Skeletal muscle tissue (tissue), 4 donors: ENCODE data around the gene ARID2. TPM values are rescaled to one million over a fixed set of nuclear protein-coding genes. Genes with fewer than 3 reads are reported as not detected.

ENCODE experiments used
- H3K27ac ChIP-seq: one replicate; pipeline ENCODE4 v1.7.0; 2013; ENCODE audit warnings: mild to moderate bottlenecking, low read depth, low read length, inconsistent platforms
- H3K27me3 ChIP-seq, 3 donors: one replicate each; pipeline ENCODE4 v1.7.0; 2013; ENCODE audit warnings: low read length in 3 of 3; ENCODE audit not compliant: control insufficient read depth in 3 of 3, insufficient read depth in 3 of 3
- H3K36me3 ChIP-seq, 3 donors: one replicate each; pipeline ENCODE4 v1.7.0; 2013; ENCODE audit warnings: low read length in 3 of 3; ENCODE audit not compliant: control insufficient read depth in 3 of 3, insufficient read depth in 3 of 3
- H3K4me1 ChIP-seq, 3 donors: one replicate each; pipeline ENCODE4 v1.7.0; 2013; ENCODE audit warnings: low read length in 3 of 3, mild to moderate bottlenecking in 3 of 3; ENCODE audit not compliant: control insufficient read depth in 3 of 3, insufficient read depth in 3 of 3
- H3K4me3 ChIP-seq, 3 donors: one replicate each; pipeline ENCODE4 v1.7.0; 2013; ENCODE audit warnings: low read length in 3 of 3
- H3K9ac ChIP-seq, 3 donors: one replicate each; pipeline ENCODE4 v1.7.0; 2013; ENCODE audit warnings: low read length in 3 of 3, mild to moderate bottlenecking in 3 of 3, moderate library complexity in 2 of 3, low read depth in 1 of 3
- H3K9me3 ChIP-seq, 3 donors: one replicate each; pipeline ENCODE4 v1.7.0; 2013; ENCODE audit warnings: low read length in 3 of 3; ENCODE audit not compliant: control insufficient read depth in 3 of 3
- total RNA-seq: library from RNA; depleted of rRNA; stranded (reverse); fragments of >200 nt; gene quantifications from one replicate; pipeline ENCODE4 v1.2.3, GENCODE V29; 2014
- donor health status: Osteomylitis.

The ARID2 gene
- total RNA-seq, 1 donor from 2014 or later, result 43.3 TPM

- Histone ChIP-seq H3K4me1 (peaks cover 0 to 2% (median 0%) of the 10 kb centered on the region in 3 donors), H3K27ac (no peak overlapping the region), H3K4me3 (no peak overlapping the region), H3K9ac (no peak overlapping the region), H3K9me3 (no peaks in the 10 kb centered on the region), H3K27me3 (no peaks in the 10 kb centered on the region), H3K36me3 (peaks cover 0 to 22% (median 20%) of the 10 kb centered on the region in 3 donors)
Measured at GRCh38 chr12:45877069-45877468, 147.6 kb downstream of the ARID2 start.

- Histone ChIP-seq H3K36me3 (peaks cover 0 to 16% (median 13%) of the 10 kb centered on the region in 3 donors), H3K27me3 (no peaks in the 10 kb centered on the region), H3K4me1 (peaks cover 0 to 2% (median 0%) of the 10 kb centered on the region in 3 donors), H3K27ac (no peak overlapping the region), H3K9me3 (no peaks in the 10 kb centered on the region), H3K9ac (no peak overlapping the region), H3K4me3 (no peak overlapping the region)
Measured at GRCh38 chr12:45878630-45879255, 149.2 kb downstream of the ARID2 start.

- Histone ChIP-seq H3K36me3 (peaks cover 0 to 11% (median 10%) of the 10 kb centered on the region in 3 donors), H3K4me1 (peaks cover 0 to 2% (median 0%) of the 10 kb centered on the region in 3 donors), H3K9ac (no peak overlapping the region), H3K27ac (no peak overlapping the region), H3K4me3 (no peak overlapping the region), H3K9me3 (no peaks in the 10 kb centered on the region), H3K27me3 (no peaks in the 10 kb centered on the region)
Measured at GRCh38 chr12:45879363-45879895, 149.9 kb downstream of the ARID2 start.

- H3K4me3 ChIP-seq, result no peak overlapping the region
- no peak overlapping the region for H3K27ac ChIP-seq
- H3K27me3 ChIP-seq, result no peaks in the 10 kb centered on the region
- H3K9ac ChIP-seq, result no peak overlapping the region
- H3K36me3 ChIP-seq, result peaks cover 0 to 2% (median 0%) of the 10 kb centered on the region in 3 donors
- H3K9me3 ChIP-seq, result no peaks in the 10 kb centered on the region
- peaks cover 0 to 2% (median 0%) of the 10 kb centered on the region in 3 donors for H3K4me1 ChIP-seq
Measured at GRCh38 chr12:45880533-45880932, 151.0 kb downstream of the ARID2 start.

GRCh38 chr12:45883187-45883586, 153.7 kb downstream of the ARID2 start:
- H3K4me3 ChIP-seq, result no peak overlapping the region
- no peaks in the 10 kb centered on the region for H3K27me3 ChIP-seq
- no peak overlapping the region for H3K9ac ChIP-seq
- peaks cover 0 to 2% (median 0%) of the 10 kb centered on the region in 3 donors for H3K4me1 ChIP-seq
- H3K9me3 ChIP-seq, result no peaks in the 10 kb centered on the region
- H3K27ac ChIP-seq, result no peak overlapping the region
- peaks cover 0 to 8% (median 0%) of the 10 kb centered on the region in 3 donors for H3K36me3 ChIP-seq

- no peak overlapping the region for H3K9ac ChIP-seq
- no peak overlapping the region for H3K4me3 ChIP-seq
- H3K9me3 ChIP-seq, result no peaks in the 10 kb centered on the region
- no peak overlapping the region for H3K27ac ChIP-seq
- no peaks in the 10 kb centered on the region for H3K27me3 ChIP-seq
- H3K4me1 ChIP-seq, result no peaks in the 10 kb centered on the region
- peaks cover 0 to 9% (median under 1%) of the 10 kb centered on the region in 3 donors for H3K36me3 ChIP-seq
Measured at GRCh38 chr12:45886685-45887084, 157.2 kb downstream of the ARID2 start.

GRCh38 chr12:45887544-45887943, 158.0 kb downstream of the ARID2 start:
- no peak overlapping the region for H3K9ac ChIP-seq
- H3K4me3 ChIP-seq, result no peak overlapping the region
- H3K27ac ChIP-seq, result no peak overlapping the region
- H3K9me3 ChIP-seq, result no peaks in the 10 kb centered on the region
- H3K36me3 ChIP-seq, result peaks cover 0 to 13% (median 6%) of the 10 kb centered on the region in 3 donors
- no peaks in the 10 kb centered on the region for H3K27me3 ChIP-seq
- H3K4me1 ChIP-seq, result no peaks in the 10 kb centered on the region

GRCh38 chr12:45890276-45890675, 160.8 kb downstream of the ARID2 start:
- no peaks in the 10 kb centered on the region for H3K9me3 ChIP-seq
- H3K36me3 ChIP-seq, result peaks cover 5 to 32% (median 21%) of the 10 kb centered on the region in 3 donors

GRCh38 chr12:45893240-45893639, 163.7 kb downstream of the ARID2 start:
- H3K4me3 ChIP-seq, result no peak overlapping the region
- H3K36me3 ChIP-seq, result peaks cover 12 to 39% (median 34%) of the 10 kb centered on the region in 3 donors
- H3K9me3 ChIP-seq, result no peaks in the 10 kb centered on the region
- H3K9ac ChIP-seq, result no peak overlapping the region
- H3K27me3 ChIP-seq, result no peaks in the 10 kb centered on the region
- no peak overlapping the region for H3K27ac ChIP-seq
- no peaks in the 10 kb centered on the region for H3K4me1 ChIP-seq

More at GRCh38 chr12:45890276-45890675, 160.8 kb downstream of the ARID2 start:
- H3K9ac ChIP-seq, result no peak overlapping the region
- H3K27me3 ChIP-seq, result no peaks in the 10 kb centered on the region
- H3K4me1 ChIP-seq, result no peaks in the 10 kb centered on the region
- no peak overlapping the region for H3K27ac ChIP-seq
- no peak overlapping the region for H3K4me3 ChIP-seq

GRCh38 chr12:45895961-45896360, 166.5 kb downstream of the ARID2 start:
- Histone ChIP-seq H3K27ac (no peak overlapping the region), H3K27me3 (no peaks in the 10 kb centered on the region), H3K36me3 (peaks cover 12 to 41% (median 34%) of the 10 kb centered on the region in 3 donors), H3K4me1 (no peaks in the 10 kb centered on the region), H3K9me3 (no peaks in the 10 kb centered on the region), H3K9ac (no peak overlapping the region), H3K4me3 (no peak overlapping the region)
